ENCODE measurements around the gene ARMC8.

The ARMC8 gene

GRCh38 chr3:138245026-138245425 is 57.9 kb downstream of the ARMC8 start:
- DNase-seq (ENCODE audit: low spot score) = no peak
- TF ChIP-seq CTCF (IDR thresholded peaks at IDR 0.05; ENCODE audit: extremely low read depth, missing control alignments) = no peak

GRCh38 chr3:138249636-138250035 is 62.5 kb downstream of the ARMC8 start:
- no peak for TF ChIP-seq CTCF (IDR thresholded peaks at IDR 0.05; ENCODE audit: extremely low read depth, missing control alignments)
- DNase-seq (ENCODE audit: low spot score) = no peak

GRCh38 chr3:138253609-138254008 is 66.5 kb downstream of the ARMC8 start:
- no peak for TF ChIP-seq CTCF (IDR thresholded peaks at IDR 0.05; ENCODE audit: extremely low read depth, missing control alignments)
- no peak for DNase-seq (ENCODE audit: low spot score)

- no peak for DNase-seq (ENCODE audit: low spot score)
- no peak for TF ChIP-seq CTCF (IDR thresholded peaks at IDR 0.05; ENCODE audit: extremely low read depth, missing control alignments)
Observed at GRCh38 chr3:138254216-138254615, 67.1 kb downstream of the ARMC8 start.

- no peak for TF ChIP-seq CTCF (IDR thresholded peaks at IDR 0.05; ENCODE audit: extremely low read depth, missing control alignments)
- no peak for DNase-seq (ENCODE audit: low spot score)
Observed at GRCh38 chr3:138256022-138256421, 68.9 kb downstream of the ARMC8 start.

GRCh38 chr3:138257986-138258385 is 70.9 kb downstream of the ARMC8 start:
- no peak for DNase-seq (ENCODE audit: low spot score)
- TF ChIP-seq CTCF (IDR thresholded peaks at IDR 0.05; ENCODE audit: extremely low read depth, missing control alignments) = no peak

- no peak for TF ChIP-seq CTCF (IDR thresholded peaks at IDR 0.05; ENCODE audit: extremely low read depth, missing control alignments)
- no peak for DNase-seq (ENCODE audit: low spot score)
Observed at GRCh38 chr3:138259126-138259525, 72.0 kb downstream of the ARMC8 start.

Measured in GM20000 (cell line).